Left ventricle myocardium inferior (tissue), 1 donor: ENCODE data around the gene RYR2. TPM values are rescaled to one million over a fixed set of nuclear protein-coding genes. Genes with fewer than 3 reads are reported as not detected.
"Not testable (repeated sequence)": the region's sequence is repeated elsewhere in the genome, so short reads cannot be mapped to it uniquely, and the experiment has no call there.

Source experiments
- DNase-seq: peaks from one replicate; pipeline ENCODE4 v3.0.0-alpha.2; 2020
- H3K27ac ChIP-seq: fragments of 200-600 bp; replicated peaks from 2 replicates; pipeline ENCODE4 v1.8.0; 2021
- H3K27me3 ChIP-seq: fragments of 200-600 bp; 2 replicates; pipeline ENCODE4 v1.8.0; 2021; ENCODE audit warnings: low read depth
- H3K36me3 ChIP-seq: fragments of 200-600 bp; 2 replicates; pipeline ENCODE4 v1.8.0; 2021
- H3K4me1 ChIP-seq: fragments of 200-600 bp; 2 replicates; pipeline ENCODE4 v1.8.0; 2021
- H3K4me3 ChIP-seq: fragments of 200-600 bp; 2 replicates; pipeline ENCODE4 v1.8.0; 2021; ENCODE audit warnings: mild to moderate bottlenecking, moderate library complexity
- H3K9me3 ChIP-seq: fragments of 200-600 bp; replicated peaks from 2 replicates; pipeline ENCODE4 v1.8.0; 2021
- intact Hi-C: fragments of 100-400 bp; cut with micrococcal nuclease; formaldehyde crosslinking; loops from one replicate; pipeline ENCODE4 v1.11.0; 2022
- total RNA-seq: library from RNA; stranded (reverse); fragmentation: NEBNext Ultra II Directional; extraction: Animal tissue kit (Norgen Biotek cat#: 25700); gene quantifications from one replicate; pipeline ENCODE4 v1.2.1, GENCODE V29; 2021
- TF ChIP-seq, protein P1 (sequence below): fragments of 200-600 bp; IDR thresholded peaks from 2 replicates; pipeline ENCODE4 v1.8.0; 2021; ENCODE audit warnings: antibody characterized with exemption, mild to moderate bottlenecking, borderline replicate concordance
- donor health status: DM: no; HTN: yes; CAD: no; lungs with severe emphysema.

Gene RYR2
- total RNA-seq, 1 donor from 2014 or later = 783 TPM

DNA sequence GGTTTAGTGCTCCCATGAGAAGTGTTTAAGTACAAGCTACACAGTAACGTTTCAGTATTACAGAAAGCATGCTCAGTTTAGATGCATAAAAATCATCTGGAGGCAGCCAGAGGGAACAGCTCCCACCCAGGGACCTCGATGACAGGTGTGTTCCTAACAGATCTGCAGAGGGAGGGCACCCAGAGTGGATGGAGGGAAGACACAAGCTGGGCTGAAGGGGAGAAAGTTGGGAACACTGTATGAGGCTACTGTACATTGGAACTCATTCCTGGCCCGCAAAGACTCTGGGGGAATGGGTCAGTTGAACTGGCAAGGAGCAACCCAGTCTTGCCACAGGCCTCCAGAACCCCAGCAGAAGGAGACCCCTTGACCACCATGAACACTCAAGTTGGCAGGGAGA, 796.3 kb downstream of the RYR2 start:
- intact Hi-C loops = no loop called here
- TF ChIP-seq, protein P1, sequence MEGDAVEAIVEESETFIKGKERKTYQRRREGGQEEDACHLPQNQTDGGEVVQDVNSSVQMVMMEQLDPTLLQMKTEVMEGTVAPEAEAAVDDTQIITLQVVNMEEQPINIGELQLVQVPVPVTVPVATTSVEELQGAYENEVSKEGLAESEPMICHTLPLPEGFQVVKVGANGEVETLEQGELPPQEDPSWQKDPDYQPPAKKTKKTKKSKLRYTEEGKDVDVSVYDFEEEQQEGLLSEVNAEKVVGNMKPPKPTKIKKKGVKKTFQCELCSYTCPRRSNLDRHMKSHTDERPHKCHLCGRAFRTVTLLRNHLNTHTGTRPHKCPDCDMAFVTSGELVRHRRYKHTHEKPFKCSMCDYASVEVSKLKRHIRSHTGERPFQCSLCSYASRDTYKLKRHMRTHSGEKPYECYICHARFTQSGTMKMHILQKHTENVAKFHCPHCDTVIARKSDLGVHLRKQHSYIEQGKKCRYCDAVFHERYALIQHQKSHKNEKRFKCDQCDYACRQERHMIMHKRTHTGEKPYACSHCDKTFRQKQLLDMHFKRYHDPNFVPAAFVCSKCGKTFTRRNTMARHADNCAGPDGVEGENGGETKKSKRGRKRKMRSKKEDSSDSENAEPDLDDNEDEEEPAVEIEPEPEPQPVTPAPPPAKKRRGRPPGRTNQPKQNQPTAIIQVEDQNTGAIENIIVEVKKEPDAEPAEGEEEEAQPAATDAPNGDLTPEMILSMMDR = no peak
- H3K4me3 ChIP-seq = no peak overlapping the region
- no peaks in the 10 kb centered on the region for H3K27me3 ChIP-seq
- peaks cover 6% of the 10 kb centered on the region for H3K9me3 ChIP-seq
- no peaks in the 10 kb centered on the region for H3K36me3 ChIP-seq
- H3K4me1 ChIP-seq = no peaks in the 10 kb centered on the region
- no peak for DNase-seq
- no peak overlapping the region for H3K27ac ChIP-seq

DNA sequence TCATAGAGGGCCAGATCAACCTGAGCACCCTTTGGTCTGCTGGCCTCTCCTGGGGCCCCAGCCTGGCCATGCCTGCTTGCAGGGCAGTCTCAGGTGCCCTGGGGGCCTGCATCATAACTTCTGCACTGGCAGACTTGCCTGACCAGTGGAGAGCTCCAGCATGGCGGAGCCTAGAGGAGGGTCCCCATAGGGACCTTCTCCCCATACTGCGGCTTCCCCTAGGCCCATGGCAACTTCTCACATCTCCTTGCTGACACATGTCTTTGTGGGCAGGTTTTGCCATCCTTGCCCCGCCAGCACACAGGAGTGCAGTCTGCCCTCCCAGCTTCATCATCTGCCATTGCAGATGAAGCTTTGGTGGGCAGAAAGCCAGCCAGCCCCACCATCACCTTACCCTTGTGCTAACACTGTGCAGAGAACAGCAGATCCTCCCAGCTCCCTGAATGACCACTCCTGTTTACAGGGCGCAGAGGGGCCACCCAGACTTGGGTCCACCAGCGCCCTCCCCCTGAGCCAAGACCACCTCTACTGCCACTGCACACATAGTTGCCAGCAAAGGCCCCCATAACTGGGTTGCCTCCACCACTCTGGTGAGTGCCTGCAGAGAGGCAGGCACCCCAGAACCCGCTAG, 797.0 kb downstream of the RYR2 start:
- Histone ChIP-seq H3K27ac (no peak overlapping the region), H3K4me1 (no peaks in the 10 kb centered on the region), H3K9me3 (peaks cover 13% of the 10 kb centered on the region), H3K4me3 (no peak overlapping the region), H3K27me3 (no peaks in the 10 kb centered on the region), H3K36me3 (no peaks in the 10 kb centered on the region)
- TF ChIP-seq, protein P1 = no peak
- no peak for DNase-seq
- intact Hi-C loops = no loop called here

DNA sequence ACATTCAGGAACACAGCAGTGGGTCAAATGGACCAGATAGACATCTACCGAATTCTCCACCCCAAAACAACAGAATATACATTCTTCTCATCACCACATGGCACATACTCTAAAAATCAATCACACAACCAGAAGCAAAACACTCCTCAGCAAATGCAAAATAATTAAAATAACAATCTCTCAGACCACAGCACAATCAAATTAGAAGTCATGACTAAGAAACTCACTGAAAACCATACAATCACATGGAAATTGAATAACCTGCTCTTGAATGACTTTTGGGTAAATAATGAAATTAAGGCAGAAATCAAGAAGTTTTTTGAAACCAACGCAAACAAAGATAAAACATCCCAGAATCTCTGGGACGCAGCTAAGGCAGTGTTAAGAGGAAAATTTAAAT, 799.5 kb downstream of the RYR2 start:
- TF ChIP-seq, protein P1 = no peak

DNA sequence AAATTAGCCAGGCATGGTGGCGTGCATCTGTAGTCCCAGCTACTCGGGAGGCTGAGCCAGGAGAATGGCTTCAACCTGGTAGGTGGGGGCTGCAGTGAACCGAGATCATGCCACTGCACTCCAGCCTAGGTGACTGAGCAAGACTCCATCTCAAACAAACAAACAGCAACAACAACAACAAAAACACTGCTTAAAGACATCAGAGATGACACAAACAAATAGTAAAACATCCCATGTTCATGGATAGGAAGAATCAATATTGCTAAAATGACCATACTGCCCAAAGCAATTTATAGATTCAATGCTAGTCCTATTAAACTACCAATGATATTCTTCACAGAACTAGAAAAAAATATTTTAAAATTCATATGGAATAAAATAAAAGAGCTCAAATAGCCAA, 801.5 kb downstream of the RYR2 start:
- H3K9me3 ChIP-seq = peaks cover 14% of the 10 kb centered on the region
- H3K4me1 ChIP-seq, H3K4me3 ChIP-seq, H3K36me3 ChIP-seq, DNase-seq, intact Hi-C loops, H3K27ac ChIP-seq, H3K27me3 ChIP-seq: not testable (repeated sequence)

More for the DNA sequence above, 799.5 kb downstream of the RYR2 start:
- intact Hi-C loops = no loop called here
- no peak overlapping the region for H3K27ac ChIP-seq
- no peak overlapping the region for H3K4me3 ChIP-seq
- H3K36me3 ChIP-seq = no peaks in the 10 kb centered on the region
- peaks cover 14% of the 10 kb centered on the region for H3K9me3 ChIP-seq
- DNase-seq = no peak
- no peaks in the 10 kb centered on the region for H3K27me3 ChIP-seq
- no peaks in the 10 kb centered on the region for H3K4me1 ChIP-seq

DNA sequence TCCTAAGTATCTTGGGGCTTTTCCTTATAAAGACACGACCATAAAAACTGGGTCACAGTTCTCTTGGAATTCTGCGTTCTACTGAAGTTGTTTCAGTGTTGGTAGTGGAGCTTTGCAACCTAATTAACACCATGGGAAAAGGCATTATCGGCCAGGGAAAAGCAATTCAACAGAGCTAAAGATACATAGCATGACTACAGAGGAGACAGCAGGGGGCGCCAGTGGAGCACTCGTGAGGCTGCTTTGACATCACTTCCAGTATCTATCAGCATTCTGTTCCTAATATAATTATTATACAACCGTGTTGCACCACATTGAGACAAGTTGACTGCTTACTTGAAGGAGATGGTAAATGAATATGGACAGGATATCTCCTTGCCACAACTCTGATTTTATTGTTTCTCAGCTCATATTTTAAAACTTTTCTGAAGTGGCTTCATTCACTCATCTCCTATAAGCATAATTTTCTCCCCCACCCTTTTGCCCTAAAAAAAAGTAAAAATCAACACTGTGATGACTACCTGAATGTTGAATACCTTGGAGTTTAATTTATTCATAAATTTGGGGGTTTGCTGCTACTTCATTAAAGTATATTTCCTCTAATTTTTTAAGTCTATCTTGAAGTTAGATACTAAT, 809.3 kb downstream of the RYR2 start:
- intact Hi-C loops = no loop called here
- no peaks in the 10 kb centered on the region for H3K36me3 ChIP-seq
- DNase-seq = no peak
- TF ChIP-seq, protein P1 = peak; percentile 33
- no peak overlapping the region for H3K27ac ChIP-seq
- H3K27me3 ChIP-seq = peaks cover 11% of the 10 kb centered on the region
- no peak overlapping the region for H3K4me3 ChIP-seq
- H3K4me1 ChIP-seq = no peaks in the 10 kb centered on the region
- H3K9me3 ChIP-seq = no peaks in the 10 kb centered on the region

DNA sequence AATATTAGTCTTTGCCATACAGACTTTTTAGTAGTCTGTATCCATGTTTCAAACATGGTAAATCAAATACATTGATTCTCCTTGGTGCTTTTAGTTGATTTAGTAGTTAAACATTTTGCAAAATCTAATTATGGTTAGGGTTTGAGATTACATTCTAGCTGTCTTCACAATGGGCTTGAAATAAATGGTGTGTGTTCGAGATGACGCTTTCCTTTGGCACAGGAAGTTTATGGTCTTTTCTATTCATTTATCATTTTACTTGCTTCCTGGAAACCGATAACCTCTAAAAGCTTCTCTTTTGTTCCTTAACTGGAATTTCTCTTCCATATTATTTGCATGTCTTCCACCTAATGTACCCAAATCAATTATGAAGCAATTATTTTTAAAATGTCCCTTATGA, 810.4 kb downstream of the RYR2 start:
- no peaks in the 10 kb centered on the region for H3K4me1 ChIP-seq
- no peak overlapping the region for H3K27ac ChIP-seq
- TF ChIP-seq, protein P1 = no peak
- H3K4me3 ChIP-seq = no peak overlapping the region
- no peaks in the 10 kb centered on the region for H3K36me3 ChIP-seq
- intact Hi-C loops = no loop called here
- H3K9me3 ChIP-seq = no peaks in the 10 kb centered on the region
- peaks cover 11% of the 10 kb centered on the region for H3K27me3 ChIP-seq
- no peak for DNase-seq
